ENCODE results near the gene ADAMTS4. TPM values are rescaled to one million over a fixed set of nuclear protein-coding genes. Genes with fewer than 3 reads are reported as not detected.

ADAMTS4 gene
- total and polyA plus RNA-seq, 9 of the 15 experiments (the other 6 are each of a cell fraction or from before 2014, with no cell fraction given), result 0.07 to 3.7 (median 0.41) TPM

DNA sequence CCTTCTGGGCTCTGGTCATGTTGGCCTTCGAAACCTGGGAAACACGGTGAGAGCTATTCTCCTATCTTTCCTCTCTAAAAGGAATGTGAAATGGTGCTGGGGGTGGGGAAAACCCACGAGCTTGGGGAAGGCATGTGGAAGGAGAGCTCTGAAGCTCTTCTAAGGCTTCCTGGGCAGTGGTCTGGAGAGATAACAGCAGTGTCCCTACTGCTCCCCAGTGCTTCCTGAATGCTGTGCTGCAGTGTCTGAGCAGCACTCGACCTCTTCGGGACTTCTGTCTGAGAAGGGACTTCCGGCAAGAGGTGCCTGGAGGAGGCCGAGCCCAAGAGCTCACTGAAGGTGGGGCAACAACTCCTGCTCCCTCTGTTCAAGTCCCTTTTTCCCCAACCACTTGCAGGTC is 36.8 kb downstream of the ADAMTS4 start (continued):
- TF ChIP-seq, protein P1, sequence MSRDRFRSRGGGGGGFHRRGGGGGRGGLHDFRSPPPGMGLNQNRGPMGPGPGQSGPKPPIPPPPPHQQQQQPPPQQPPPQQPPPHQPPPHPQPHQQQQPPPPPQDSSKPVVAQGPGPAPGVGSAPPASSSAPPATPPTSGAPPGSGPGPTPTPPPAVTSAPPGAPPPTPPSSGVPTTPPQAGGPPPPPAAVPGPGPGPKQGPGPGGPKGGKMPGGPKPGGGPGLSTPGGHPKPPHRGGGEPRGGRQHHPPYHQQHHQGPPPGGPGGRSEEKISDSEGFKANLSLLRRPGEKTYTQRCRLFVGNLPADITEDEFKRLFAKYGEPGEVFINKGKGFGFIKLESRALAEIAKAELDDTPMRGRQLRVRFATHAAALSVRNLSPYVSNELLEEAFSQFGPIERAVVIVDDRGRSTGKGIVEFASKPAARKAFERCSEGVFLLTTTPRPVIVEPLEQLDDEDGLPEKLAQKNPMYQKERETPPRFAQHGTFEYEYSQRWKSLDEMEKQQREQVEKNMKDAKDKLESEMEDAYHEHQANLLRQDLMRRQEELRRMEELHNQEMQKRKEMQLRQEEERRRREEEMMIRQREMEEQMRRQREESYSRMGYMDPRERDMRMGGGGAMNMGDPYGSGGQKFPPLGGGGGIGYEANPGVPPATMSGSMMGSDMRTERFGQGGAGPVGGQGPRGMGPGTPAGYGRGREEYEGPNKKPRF (IDR thresholded peaks at IDR 0.05; ENCODE audit: low read depth, low read length), result no peak
- TF ChIP-seq NELFE (IDR thresholded peaks at IDR 0.05; ENCODE audit: insufficient read depth, insufficient read length) (no peak), ARID1B (IDR thresholded peaks at IDR 0.05) (peak; percentile 67), SMAD4 (CRISPR knock-in tag; conservative IDR thresholded peaks at IDR 0.05) (peak; percentile 73), KAT7 (CRISPR knock-in tag; IDR thresholded peaks at IDR 0.05; ENCODE audit: borderline replicate concordance) (0 out of 2 replicates have a peak, but pooled peaks have one; percentile 38), MED1 (CRISPR knock-in tag; IDR thresholded peaks at IDR 0.05; ENCODE audit: borderline replicate concordance) (no peak), ATF1 (CRISPR knock-in tag; IDR thresholded peaks at IDR 0.05) (no peak), ATF1 (tag; IDR thresholded peaks at IDR 0.05) (0 out of 2 replicates have a peak, but pooled peaks have one; percentile 11), SRSF9 (IDR thresholded peaks at IDR 0.05; ENCODE audit: borderline replicate concordance, low read depth, low read length) (no peak), POLR2G (IDR thresholded peaks at IDR 0.05; ENCODE audit: low read depth, low read length) (no peak), NCOA1 (IDR thresholded peaks at IDR 0.05; ENCODE audit: low read depth) (no peak), PHF20 (IDR thresholded peaks at IDR 0.05; ENCODE audit: partially characterized antibody) (no peak), ZNF584 (CRISPR knock-in tag; IDR thresholded peaks at IDR 0.05; ENCODE audit: low read depth) (0 out of 2 replicates have a peak, but pooled peaks have one; percentile 20), ZNF174 (CRISPR knock-in tag; IDR thresholded peaks at IDR 0.05) (no peak), ZSCAN32 (CRISPR knock-in tag; IDR thresholded peaks at IDR 0.05) (no peak), MYC (IDR thresholded peaks at IDR 0.05; ENCODE audit: low read depth, low read length) (0 out of 2 replicates have a peak, but pooled peaks have one; percentile 52), MYC (CRISPR knock-in tag; IDR thresholded peaks at IDR 0.05; ENCODE audit: borderline replicate concordance, low read depth) (no peak), SP1 (CRISPR knock-in tag; IDR thresholded peaks at IDR 0.05) (no peak), SETDB1 (IDR thresholded peaks at IDR 0.05; ENCODE audit: low read length) (no peak), SOX6 (IDR thresholded peaks at IDR 0.05) (0 out of 2 replicates have a peak, but pooled peaks have one; percentile 10), BHLHE40 (IDR thresholded peaks at IDR 0.05; ENCODE audit: low read length) (no peak), TAF1 (IDR thresholded peaks at IDR 0.05; ENCODE audit: control insufficient read depth, extremely low read depth, insufficient read depth, low read length, severe bottlenecking) (peak; percentile 40), HDAC2 (IDR thresholded peaks at IDR 0.05) (0 out of 2 replicates have a peak, but pooled peaks have one; percentile 42)
- TF ChIP-seq, protein P2, sequence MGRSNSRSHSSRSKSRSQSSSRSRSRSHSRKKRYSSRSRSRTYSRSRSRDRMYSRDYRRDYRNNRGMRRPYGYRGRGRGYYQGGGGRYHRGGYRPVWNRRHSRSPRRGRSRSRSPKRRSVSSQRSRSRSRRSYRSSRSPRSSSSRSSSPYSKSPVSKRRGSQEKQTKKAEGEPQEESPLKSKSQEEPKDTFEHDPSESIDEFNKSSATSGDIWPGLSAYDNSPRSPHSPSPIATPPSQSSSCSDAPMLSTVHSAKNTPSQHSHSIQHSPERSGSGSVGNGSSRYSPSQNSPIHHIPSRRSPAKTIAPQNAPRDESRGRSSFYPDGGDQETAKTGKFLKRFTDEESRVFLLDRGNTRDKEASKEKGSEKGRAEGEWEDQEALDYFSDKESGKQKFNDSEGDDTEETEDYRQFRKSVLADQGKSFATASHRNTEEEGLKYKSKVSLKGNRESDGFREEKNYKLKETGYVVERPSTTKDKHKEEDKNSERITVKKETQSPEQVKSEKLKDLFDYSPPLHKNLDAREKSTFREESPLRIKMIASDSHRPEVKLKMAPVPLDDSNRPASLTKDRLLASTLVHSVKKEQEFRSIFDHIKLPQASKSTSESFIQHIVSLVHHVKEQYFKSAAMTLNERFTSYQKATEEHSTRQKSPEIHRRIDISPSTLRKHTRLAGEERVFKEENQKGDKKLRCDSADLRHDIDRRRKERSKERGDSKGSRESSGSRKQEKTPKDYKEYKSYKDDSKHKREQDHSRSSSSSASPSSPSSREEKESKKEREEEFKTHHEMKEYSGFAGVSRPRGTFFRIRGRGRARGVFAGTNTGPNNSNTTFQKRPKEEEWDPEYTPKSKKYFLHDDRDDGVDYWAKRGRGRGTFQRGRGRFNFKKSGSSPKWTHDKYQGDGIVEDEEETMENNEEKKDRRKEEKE (IDR thresholded peaks at IDR 0.05; ENCODE audit: borderline replicate concordance in 1 of 2, control insufficient read depth in 1 of 2, low read depth in 2 of 2, low read length in 1 of 2), result no peak
- TF ChIP-seq, protein P3, sequence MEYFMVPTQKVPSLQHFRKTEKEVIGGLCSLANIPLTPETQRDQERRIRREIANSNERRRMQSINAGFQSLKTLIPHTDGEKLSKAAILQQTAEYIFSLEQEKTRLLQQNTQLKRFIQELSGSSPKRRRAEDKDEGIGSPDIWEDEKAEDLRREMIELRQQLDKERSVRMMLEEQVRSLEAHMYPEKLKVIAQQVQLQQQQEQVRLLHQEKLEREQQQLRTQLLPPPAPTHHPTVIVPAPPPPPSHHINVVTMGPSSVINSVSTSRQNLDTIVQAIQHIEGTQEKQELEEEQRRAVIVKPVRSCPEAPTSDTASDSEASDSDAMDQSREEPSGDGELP (CRISPR knock-in tag; IDR thresholded peaks at IDR 0.05; ENCODE audit: borderline replicate concordance), result no peak; the same call in 1 of the 2 replicates
